SU-DHL-6 (cell line): ENCODE results near the gene LATS2.

Experiments used
- EZH2phosphoT487 ChIP-seq: fragments of 200-600 bp; sonication (generic), shearing (Covaris generic); conservative IDR thresholded peaks from 2 replicates; pipeline ENCODE4 v1.6.1; 2018; ENCODE audit warnings: mild to moderate bottlenecking, antibody characterized with exemption, low read length, moderate library complexity, mixed read lengths
- TF ChIP-seq, protein P1 (sequence below): fragments of 200-600 bp; sonication (generic); IDR thresholded peaks from one replicate; pipeline ENCODE4 v1.5.1; 2017; ENCODE audit warnings: antibody characterized with exemption, mild to moderate bottlenecking, low read length, moderate library complexity; ENCODE audit not compliant: insufficient read depth, poor library complexity, severe bottlenecking

DNA sequence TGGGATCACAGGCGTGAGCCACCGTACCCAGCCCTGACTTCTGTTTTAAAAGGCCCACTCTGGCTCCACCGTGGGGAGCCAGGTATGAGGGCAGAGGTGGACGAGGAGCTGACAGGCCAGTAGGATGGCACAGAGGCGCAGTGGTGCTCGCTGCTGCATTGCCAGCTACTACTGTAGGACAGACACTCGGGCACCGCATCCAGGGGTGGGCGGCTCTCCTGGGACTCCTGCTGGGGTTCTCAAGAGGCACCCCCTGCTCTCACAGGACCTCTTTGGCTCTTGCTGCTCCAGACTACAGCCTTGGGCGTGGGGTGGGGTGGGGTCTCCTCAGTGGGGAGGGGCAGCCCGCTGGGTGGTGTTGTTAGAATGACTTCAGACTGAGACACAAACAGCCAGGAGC lies 53.4 kb downstream of the LATS2 start:
- no peak for TF ChIP-seq EZH2phosphoT487
- TF ChIP-seq, protein P1, sequence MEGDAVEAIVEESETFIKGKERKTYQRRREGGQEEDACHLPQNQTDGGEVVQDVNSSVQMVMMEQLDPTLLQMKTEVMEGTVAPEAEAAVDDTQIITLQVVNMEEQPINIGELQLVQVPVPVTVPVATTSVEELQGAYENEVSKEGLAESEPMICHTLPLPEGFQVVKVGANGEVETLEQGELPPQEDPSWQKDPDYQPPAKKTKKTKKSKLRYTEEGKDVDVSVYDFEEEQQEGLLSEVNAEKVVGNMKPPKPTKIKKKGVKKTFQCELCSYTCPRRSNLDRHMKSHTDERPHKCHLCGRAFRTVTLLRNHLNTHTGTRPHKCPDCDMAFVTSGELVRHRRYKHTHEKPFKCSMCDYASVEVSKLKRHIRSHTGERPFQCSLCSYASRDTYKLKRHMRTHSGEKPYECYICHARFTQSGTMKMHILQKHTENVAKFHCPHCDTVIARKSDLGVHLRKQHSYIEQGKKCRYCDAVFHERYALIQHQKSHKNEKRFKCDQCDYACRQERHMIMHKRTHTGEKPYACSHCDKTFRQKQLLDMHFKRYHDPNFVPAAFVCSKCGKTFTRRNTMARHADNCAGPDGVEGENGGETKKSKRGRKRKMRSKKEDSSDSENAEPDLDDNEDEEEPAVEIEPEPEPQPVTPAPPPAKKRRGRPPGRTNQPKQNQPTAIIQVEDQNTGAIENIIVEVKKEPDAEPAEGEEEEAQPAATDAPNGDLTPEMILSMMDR: no peak
